ENCODE results near the gene AARS2.

The AARS2 gene

DNA sequence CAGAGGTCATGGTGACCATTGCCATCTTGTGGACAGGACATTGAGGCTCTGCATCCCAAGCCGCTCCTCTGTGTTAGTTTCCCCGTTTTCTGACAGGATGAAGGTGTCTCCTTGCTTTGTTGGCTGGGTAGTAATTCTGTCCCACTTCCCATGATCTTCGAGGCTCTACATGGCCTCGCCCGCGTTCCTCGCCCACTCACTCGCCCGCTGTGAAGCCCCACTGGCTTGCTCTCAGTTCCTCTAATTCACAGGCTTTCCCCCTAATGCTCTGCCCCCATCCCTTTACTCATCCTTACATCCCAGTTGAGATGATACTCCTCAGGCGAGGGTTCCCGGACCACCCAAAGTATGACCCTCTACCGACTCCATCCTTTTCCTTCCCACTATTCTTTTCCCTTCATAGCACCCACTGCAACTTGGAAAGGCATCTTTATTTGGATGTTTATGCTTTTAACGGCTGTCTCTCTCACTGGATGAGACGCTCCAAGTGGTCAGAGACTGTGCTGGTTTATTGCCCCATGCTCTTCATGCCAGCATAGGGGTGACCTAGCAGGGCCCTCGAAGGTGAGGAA is 55.3 kb downstream of the AARS2 start:
- H3K9ac ChIP-seq, result peak overlapping the region; percentile 88
- no peaks in the 10 kb centered on the region for H3K27me3 ChIP-seq
- no peak for TF ChIP-seq Cebpa-rat (IDR thresholded peaks at IDR 0.05)
- peak overlapping the region; percentile 90 for H3K4me3 ChIP-seq
- no peaks in the 10 kb centered on the region for H3K9me3 ChIP-seq
- peaks cover 77% of the 10 kb centered on the region for H3K36me3 ChIP-seq
- peaks cover 78% of the 10 kb centered on the region for H4K20me1 ChIP-seq
- peak overlapping the region; percentile 88 for H3K27ac ChIP-seq
- peak overlapping the region; percentile 99 for H3K4me2 ChIP-seq
- H3K4me1 ChIP-seq, result peaks cover 76% of the 10 kb centered on the region

DNA sequence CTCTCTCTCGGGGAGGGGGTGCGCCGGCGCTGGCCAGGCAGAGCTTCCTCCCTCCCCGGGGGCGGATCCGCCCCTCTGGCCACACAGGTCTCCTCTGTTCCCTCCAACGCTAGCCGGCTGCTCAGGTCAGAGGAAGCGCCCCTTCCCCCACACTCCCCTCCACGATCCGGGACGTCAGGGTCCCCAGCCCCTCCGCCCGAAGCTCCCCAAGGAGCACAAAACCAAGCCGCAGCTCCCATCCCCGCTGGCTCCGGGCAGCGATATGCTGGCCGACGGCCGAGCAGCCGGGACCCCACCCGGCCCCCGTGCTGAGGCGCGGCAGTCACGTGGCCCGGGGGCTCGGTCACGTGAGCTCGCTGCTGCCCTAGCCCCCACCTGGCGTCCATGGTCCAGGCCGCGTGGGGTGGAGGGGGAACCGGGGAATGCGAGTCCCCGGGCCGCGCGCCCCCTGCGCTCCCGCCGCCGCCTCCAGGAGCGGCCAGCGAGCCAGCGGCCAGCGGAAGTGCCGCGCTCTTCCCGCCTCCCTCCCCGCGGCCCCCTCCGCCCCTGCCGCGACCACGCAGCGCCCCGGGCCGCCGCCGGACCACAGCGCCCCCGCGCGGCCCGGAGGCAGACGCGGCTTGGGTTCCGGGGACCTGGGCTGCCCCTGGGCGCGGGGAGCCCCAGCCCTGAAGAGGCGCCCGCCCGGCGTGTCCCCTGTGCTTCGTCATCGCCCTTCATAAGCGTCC is 56.0 kb downstream of the AARS2 start, which contains the start of gene SLC35B2:
TSS of gene SLC35B2 (minus strand) at position 504 of the 728 bp plus-strand sequence. CDS start at position 386, 118 bp downstream.
- peak within 1 kb of the TSS; percentile 99 for H3K4me2 ChIP-seq
- no peaks in the 10 kb centered on the region for H3K27me3 ChIP-seq
- H3K27ac ChIP-seq, result peak within 1 kb of the TSS; percentile 88
- peaks cover 77% of the 10 kb centered on the region for H3K36me3 ChIP-seq
- H3K4me1 ChIP-seq, result peaks cover 73% of the 10 kb centered on the region
- H4K20me1 ChIP-seq, result peaks cover 78% of the 10 kb centered on the region
- peak within 1 kb of the TSS; percentile 88 for H3K9ac ChIP-seq
- no peak for TF ChIP-seq Cebpa-rat (IDR thresholded peaks at IDR 0.05)
- peak within 1 kb of the TSS; percentile 90 for H3K4me3 ChIP-seq
- no peaks in the 10 kb centered on the region for H3K9me3 ChIP-seq

GRCh38 chr6:44256775-44257024 is 56.4 kb downstream of the AARS2 start:
- Histone ChIP-seq H3K4me2 (peak overlapping the region; percentile 99), H4K20me1 (peaks cover 78% of the 10 kb centered on the region), H3K4me3 (peak overlapping the region; percentile 90), H3K27ac (peak overlapping the region; percentile 88), H3K9me3 (no peaks in the 10 kb centered on the region), H3K27me3 (no peaks in the 10 kb centered on the region), H3K9ac (peak overlapping the region; percentile 88), H3K36me3 (peaks cover 77% of the 10 kb centered on the region), H3K4me1 (peaks cover 69% of the 10 kb centered on the region)
- TF ChIP-seq Cebpa-rat (IDR thresholded peaks at IDR 0.05), result no peak

DNA sequence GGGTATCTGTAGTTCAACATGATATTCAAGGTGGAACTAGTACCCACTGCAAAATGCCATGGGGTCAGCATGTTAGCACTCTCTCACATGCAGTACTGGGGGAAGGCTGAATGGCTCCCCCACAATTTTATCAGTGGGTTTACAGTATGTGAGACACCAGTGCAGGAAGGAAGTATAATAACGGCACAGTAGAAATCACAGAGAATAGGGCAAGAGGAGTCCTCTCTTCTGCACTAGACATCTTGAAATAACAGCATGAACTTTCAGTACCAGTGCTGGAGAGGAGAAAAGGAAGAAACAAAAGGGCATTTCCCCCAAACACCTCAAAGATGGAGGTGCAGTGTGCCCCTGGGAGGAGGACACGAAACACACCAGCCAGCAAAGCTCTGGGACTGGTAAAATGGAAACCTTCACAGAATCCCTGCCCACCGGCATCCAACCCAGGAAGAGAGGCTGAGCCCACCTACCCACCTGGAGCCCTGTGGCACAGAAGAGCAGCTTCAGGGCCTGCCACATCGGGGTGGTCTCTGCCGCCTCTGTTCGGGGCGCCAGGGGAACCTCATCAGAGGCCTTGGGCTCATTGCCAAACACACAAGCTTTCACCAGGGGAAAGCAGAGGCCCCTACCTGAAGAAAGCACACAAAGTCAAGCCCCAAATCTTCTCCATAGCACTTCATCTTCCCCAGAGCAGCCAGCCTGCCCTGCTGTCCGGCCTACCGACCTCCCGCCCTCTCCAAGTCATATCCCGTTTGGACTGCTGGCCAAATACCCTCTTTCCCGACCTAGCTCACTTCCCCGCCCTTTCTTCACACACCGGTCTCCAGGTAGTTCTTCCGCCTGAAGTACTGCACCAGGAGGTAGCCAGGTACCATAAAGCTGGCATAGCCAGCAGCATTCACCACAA is 57.0 kb downstream of the AARS2 start:
- peaks cover 64% of the 10 kb centered on the region for H3K4me1 ChIP-seq
- peaks cover 77% of the 10 kb centered on the region for H3K36me3 ChIP-seq
- H3K27me3 ChIP-seq, result no peaks in the 10 kb centered on the region
- peak overlapping the region; percentile 88 for H3K9ac ChIP-seq
- peak overlapping the region; percentile 90 for H3K4me3 ChIP-seq
- H3K27ac ChIP-seq, result peak overlapping the region; percentile 88
- TF ChIP-seq Cebpa-rat (IDR thresholded peaks at IDR 0.05), result no peak
- peak overlapping the region; percentile 99 for H3K4me2 ChIP-seq
- peaks cover 78% of the 10 kb centered on the region for H4K20me1 ChIP-seq
- H3K9me3 ChIP-seq, result no peaks in the 10 kb centered on the region

DNA sequence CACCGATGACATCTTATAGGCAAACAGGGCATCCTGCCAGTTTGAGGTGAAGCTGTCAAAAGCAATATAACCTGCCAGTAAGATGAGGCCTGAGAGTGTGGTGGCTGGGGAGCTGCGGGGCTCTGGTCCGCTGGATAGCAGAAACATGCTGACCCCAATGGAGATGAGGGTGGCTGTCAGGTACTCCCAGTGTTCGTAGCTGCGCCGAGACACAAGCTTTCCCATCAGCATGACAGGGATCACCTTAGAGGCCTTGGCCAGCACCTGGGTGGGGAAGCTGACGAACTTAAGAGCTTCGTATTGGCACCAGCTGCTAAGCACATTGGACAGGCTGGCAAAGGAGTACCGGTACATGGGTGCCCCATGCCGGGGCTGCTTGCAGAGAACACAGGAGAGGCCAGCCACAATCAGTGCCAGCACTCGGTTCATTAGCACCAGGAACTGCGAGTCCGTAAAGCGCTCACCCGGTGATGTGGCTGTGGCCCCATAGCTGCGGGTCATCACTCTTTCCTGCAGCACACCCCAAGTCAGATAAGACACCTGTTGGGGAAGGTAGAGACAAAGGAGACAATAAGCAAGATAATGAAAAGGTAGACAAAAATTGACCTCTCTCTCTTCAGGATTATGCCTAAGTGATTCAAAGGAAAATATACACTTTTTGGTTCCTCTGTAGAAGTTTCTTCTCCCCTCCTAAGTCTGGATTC is 57.9 kb downstream of the AARS2 start:
- Histone ChIP-seq H3K9ac (peak overlapping the region; percentile 88), H3K4me3 (peak overlapping the region; percentile 90), H3K4me1 (peaks cover 64% of the 10 kb centered on the region), H3K4me2 (peak overlapping the region; percentile 99), H3K9me3 (no peaks in the 10 kb centered on the region), H3K36me3 (peaks cover 77% of the 10 kb centered on the region), H3K27ac (peak overlapping the region; percentile 88; the same call in 1 of the 2 replicates), H4K20me1 (peaks cover 84% of the 10 kb centered on the region), H3K27me3 (no peaks in the 10 kb centered on the region)
- no peak for TF ChIP-seq Cebpa-rat (IDR thresholded peaks at IDR 0.05)

DNA sequence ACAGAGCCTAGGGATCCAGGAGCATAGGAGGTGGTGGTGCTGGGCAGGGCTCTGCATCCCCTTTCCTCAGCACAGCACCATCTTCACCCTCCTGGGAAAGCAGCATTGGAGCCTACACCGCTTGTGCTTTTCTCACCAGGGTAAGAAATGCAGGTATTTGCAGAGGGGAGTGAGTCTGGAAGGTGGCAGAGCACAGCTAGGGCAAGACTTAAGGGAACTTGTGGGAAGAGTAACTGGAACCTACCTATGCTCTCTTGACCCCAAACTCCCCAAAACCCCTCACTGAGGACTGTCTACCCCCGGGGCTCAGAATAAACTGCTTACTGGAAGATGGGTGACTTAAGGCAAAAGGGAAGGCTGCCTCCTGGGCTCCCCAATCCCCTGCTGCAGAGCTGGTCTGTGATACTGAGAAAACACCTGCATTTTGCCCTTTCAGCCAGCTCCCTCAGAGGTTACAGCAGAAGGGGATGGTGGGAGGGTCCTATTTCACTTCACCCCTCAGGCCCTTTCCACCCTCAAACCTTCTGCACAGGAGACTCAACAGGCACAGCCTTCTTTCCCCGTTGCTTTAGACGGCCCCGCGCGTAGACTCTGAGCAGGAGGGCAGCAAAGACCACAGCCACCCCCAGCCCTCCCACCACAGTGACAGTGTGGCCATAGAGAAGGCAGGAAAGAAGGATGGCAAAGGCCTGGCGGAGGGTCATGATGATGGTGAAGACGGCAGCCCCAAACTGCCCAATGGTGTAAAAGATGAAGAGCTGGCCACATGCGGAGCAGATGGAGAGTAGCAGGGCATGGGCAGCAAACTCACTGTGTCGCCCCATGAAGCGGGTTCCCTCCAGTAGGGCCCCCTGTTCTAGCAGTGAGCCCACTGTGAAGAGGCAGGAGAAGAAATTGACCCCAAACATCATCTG is 58.7 kb downstream of the AARS2 start:
- Histone ChIP-seq H3K36me3 (peaks cover 77% of the 10 kb centered on the region), H3K9ac (0 out of 2 replicates have a peak overlapping the region, but pooled peaks have one; percentile 15), H3K4me3 (no peak overlapping the region), H3K4me1 (peaks cover 68% of the 10 kb centered on the region), H4K20me1 (peaks cover 86% of the 10 kb centered on the region), H3K4me2 (peak overlapping the region; percentile 99), H3K27me3 (no peaks in the 10 kb centered on the region), H3K9me3 (no peaks in the 10 kb centered on the region), H3K27ac (no peak overlapping the region)
- no peak for TF ChIP-seq Cebpa-rat (IDR thresholded peaks at IDR 0.05)

- no peaks in the 10 kb centered on the region for H3K9me3 ChIP-seq
- no peak for TF ChIP-seq Cebpa-rat (IDR thresholded peaks at IDR 0.05)
- peaks cover 79% of the 10 kb centered on the region for H3K36me3 ChIP-seq
- no peak overlapping the region for H3K27ac ChIP-seq
- no peak overlapping the region for H3K9ac ChIP-seq
- peaks cover 88% of the 10 kb centered on the region for H4K20me1 ChIP-seq
- no peak overlapping the region for H3K4me3 ChIP-seq
- H3K4me1 ChIP-seq, result peaks cover 77% of the 10 kb centered on the region
- H3K27me3 ChIP-seq, result no peaks in the 10 kb centered on the region
- H3K4me2 ChIP-seq, result peak overlapping the region; percentile 4; the same call in 1 of the 2 replicates
Observed at GRCh38 chr6:44253307-44254101, 59.6 kb downstream of the AARS2 start.

Data from BLaER1 (cell line).